ENCODE measurements around the gene CFAP119.

The CFAP119 gene

GRCh38 chr16:30786115-30786935 is 24.5 kb upstream of the CFAP119 start:
- DNase-seq (ENCODE audit: low spot score): no peak
- no peak for TF ChIP-seq CTCF (IDR thresholded peaks at IDR 0.05; ENCODE audit: borderline replicate concordance, control extremely low read depth, extremely low read depth, insufficient read depth, missing control alignments)

GRCh38 chr16:30785126-30786106 is 23.6 kb upstream of the CFAP119 start:
- in situ Hi-C loops (cut with MboI; ENCODE audit: low sequenced_read_pairs, unreplicated experiment): no loop called here
- DNase-seq (ENCODE audit: low spot score): no peak
- TF ChIP-seq CTCF (IDR thresholded peaks at IDR 0.05; ENCODE audit: borderline replicate concordance, control extremely low read depth, extremely low read depth, insufficient read depth, missing control alignments): no peak

More at GRCh38 chr16:30786115-30786935, 24.5 kb upstream of the CFAP119 start:
- in situ Hi-C loops (cut with MboI; ENCODE audit: low sequenced_read_pairs, unreplicated experiment): no loop called here

GRCh38 chr16:30784215-30784614 is 22.4 kb upstream of the CFAP119 start:
- in situ Hi-C loops (cut with MboI; ENCODE audit: low sequenced_read_pairs, unreplicated experiment): no loop called here
- DNase-seq (ENCODE audit: low spot score): no peak
- TF ChIP-seq CTCF (IDR thresholded peaks at IDR 0.05; ENCODE audit: borderline replicate concordance, control extremely low read depth, extremely low read depth, insufficient read depth, missing control alignments): no peak

- no peak for DNase-seq (ENCODE audit: low spot score)
- in situ Hi-C loops (cut with MboI; ENCODE audit: low sequenced_read_pairs, unreplicated experiment): no loop called here
- TF ChIP-seq CTCF (IDR thresholded peaks at IDR 0.05; ENCODE audit: borderline replicate concordance, control extremely low read depth, extremely low read depth, insufficient read depth, missing control alignments): no peak
These were observed 21.6 kb upstream of the CFAP119 start for GRCh38 chr16:30783280-30784109.

- DNase-seq (ENCODE audit: low spot score): no peak
- in situ Hi-C loops (cut with MboI; ENCODE audit: low sequenced_read_pairs, unreplicated experiment): no loop called here
- no peak for TF ChIP-seq CTCF (IDR thresholded peaks at IDR 0.05; ENCODE audit: borderline replicate concordance, control extremely low read depth, extremely low read depth, insufficient read depth, missing control alignments)
These were observed 20.8 kb upstream of the CFAP119 start for GRCh38 chr16:30782486-30783279.
